DND-41 (cell line): Measurements from ENCODE around the gene ABCB8.

ENCODE experiments used
- CTCF ChIP-seq: IDR thresholded peaks from 2 replicates; pipeline ENCODE4 v1.5.1; 2012; ENCODE audit warnings: borderline replicate concordance, low read length, moderate library complexity, mild to moderate bottlenecking; ENCODE audit not compliant: poor library complexity, severe bottlenecking; ENCODE audit errors: extremely low read depth
- EZH2 ChIP-seq: IDR thresholded peaks from 3 replicates; pipeline ENCODE4 v1.6.1; 2012; ENCODE audit warnings: borderline replicate concordance, low read depth, mild to moderate bottlenecking, moderate library complexity, low read length, inconsistent platforms; ENCODE audit not compliant: severe bottlenecking

- TF ChIP-seq CTCF (no peak), EZH2 (no peak)
Observed at GRCh38 chr7:151095828-151096475, 67.7 kb downstream of the ABCB8 start.
